ENCODE data around the gene SCAMP5.

DNA sequence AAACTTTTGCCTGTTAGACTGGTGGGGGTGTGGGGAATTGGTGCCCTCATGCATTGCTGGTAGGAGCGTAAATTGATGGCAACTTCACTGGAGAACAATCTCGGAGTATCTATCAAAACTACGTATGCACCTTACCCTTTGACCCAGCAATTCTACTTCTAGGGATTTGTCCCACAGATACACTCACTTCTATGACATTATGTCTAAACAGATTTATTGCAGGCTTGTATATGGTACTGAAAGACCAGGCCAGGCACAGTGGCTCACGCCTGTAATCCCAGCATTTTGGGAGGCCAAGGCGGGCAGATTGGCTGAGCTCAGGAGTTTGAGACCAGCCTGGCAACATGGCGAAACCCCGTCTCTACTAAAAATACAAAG, 58.4 kb downstream of the SCAMP5 start:
- no peak for TF ChIP-seq POLR2A (IDR thresholded peaks at IDR 0.05)
- TF ChIP-seq, protein P1, sequence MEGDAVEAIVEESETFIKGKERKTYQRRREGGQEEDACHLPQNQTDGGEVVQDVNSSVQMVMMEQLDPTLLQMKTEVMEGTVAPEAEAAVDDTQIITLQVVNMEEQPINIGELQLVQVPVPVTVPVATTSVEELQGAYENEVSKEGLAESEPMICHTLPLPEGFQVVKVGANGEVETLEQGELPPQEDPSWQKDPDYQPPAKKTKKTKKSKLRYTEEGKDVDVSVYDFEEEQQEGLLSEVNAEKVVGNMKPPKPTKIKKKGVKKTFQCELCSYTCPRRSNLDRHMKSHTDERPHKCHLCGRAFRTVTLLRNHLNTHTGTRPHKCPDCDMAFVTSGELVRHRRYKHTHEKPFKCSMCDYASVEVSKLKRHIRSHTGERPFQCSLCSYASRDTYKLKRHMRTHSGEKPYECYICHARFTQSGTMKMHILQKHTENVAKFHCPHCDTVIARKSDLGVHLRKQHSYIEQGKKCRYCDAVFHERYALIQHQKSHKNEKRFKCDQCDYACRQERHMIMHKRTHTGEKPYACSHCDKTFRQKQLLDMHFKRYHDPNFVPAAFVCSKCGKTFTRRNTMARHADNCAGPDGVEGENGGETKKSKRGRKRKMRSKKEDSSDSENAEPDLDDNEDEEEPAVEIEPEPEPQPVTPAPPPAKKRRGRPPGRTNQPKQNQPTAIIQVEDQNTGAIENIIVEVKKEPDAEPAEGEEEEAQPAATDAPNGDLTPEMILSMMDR (IDR thresholded peaks at IDR 0.05) = no peak

Data from body of pancreas (tissue), 4 donors.